ENCODE results near the gene BSN. TPM values are rescaled to one million over a fixed set of nuclear protein-coding genes. Genes with fewer than 3 reads are reported as not detected.

BSN gene
- total RNA-seq, 1 donor from 2014 or later, result 0.77 TPM

Other genes with a start within 250 kb of the BSN start
- 31.6 to 41.0 TPM (median 31.9 TPM) in 3 replicates for gene USP4, start 214.4 kb upstream of the BSN start, total RNA-seq
- 87.9 to 92.6 TPM (median 91.3 TPM) in 3 replicates for gene GPX1, start 196.1 kb upstream of the BSN start, total RNA-seq
- gene RHOA, start 142.5 kb upstream of the BSN start, total RNA-seq, result 625 to 643 TPM (median 626 TPM) in 3 replicates
- gene TCTA, start 142.1 kb upstream of the BSN start, total RNA-seq, result 22.5 to 54.8 TPM (median 23.4 TPM) in 3 replicates
- 4.8 to 6.1 TPM (median 6.0 TPM) in 3 replicates for gene AMT, start 132.0 kb upstream of the BSN start, total RNA-seq
- gene NICN1, start 125.2 kb upstream of the BSN start, total RNA-seq, result 20.0 to 25.8 TPM (median 23.8 TPM) in 3 replicates
- 147 to 156 TPM (median 149 TPM) in 3 replicates for gene DAG1, start 84.2 kb upstream of the BSN start, total RNA-seq
- 64.5 to 72.0 TPM (median 69.8 TPM) in 3 replicates for gene APEH, start 119.9 kb downstream of the BSN start, total RNA-seq
- gene MST1, start 135.0 kb downstream of the BSN start, total RNA-seq, result 17.6 to 24.4 TPM (median 19.1 TPM) in 3 replicates
- 40.1 to 46.2 TPM (median 41.4 TPM) in 3 replicates for gene RNF123, start 135.1 kb downstream of the BSN start, total RNA-seq
- 0.27 to 0.35 TPM in 2 of 3 replicates, not detected in the other for gene AMIGO3, start 165.2 kb downstream of the BSN start, total RNA-seq
- 27.6 to 50.2 TPM (median 28.4 TPM) in 3 replicates for gene GMPPB, start 169.5 kb downstream of the BSN start, total RNA-seq
- gene IP6K1, start 232.1 kb downstream of the BSN start, total RNA-seq, result 38.9 to 44.4 TPM (median 40.1 TPM) in 3 replicates
- not detected in 3 replicates for gene CDHR4, start 245.4 kb downstream of the BSN start, total RNA-seq
- 4.1 to 7.9 TPM (median 7.9 TPM) in 3 replicates for gene INKA1, start 248.8 kb downstream of the BSN start, total RNA-seq

All from chondrocyte (in vitro differentiated cells).